Suprapubic skin (tissue), 4 donors: ENCODE results near the gene USP20. TPM values are rescaled to one million over a fixed set of nuclear protein-coding genes. Genes with fewer than 3 reads are reported as not detected.

ENCODE experiments used
- DNase-seq, 2 donors: peaks; one replicate each; pipeline ENCODE4 v3.0.0-alpha.2; 2019; ENCODE audit warnings: low spot score in 2 of 2
- H3K27ac ChIP-seq: fragments of 200-600 bp; sonication (generic); one replicate; pipeline ENCODE4 v1.5.1; 2019
- H3K27me3 ChIP-seq: fragments of 200-600 bp; sonication (generic); one replicate; pipeline ENCODE4 v1.5.1; 2019
- H3K36me3 ChIP-seq: fragments of 200-600 bp; sonication (generic); one replicate; pipeline ENCODE4 v1.5.1; 2019
- H3K4me1 ChIP-seq: fragments of 200-600 bp; sonication (generic); one replicate; pipeline ENCODE4 v1.5.1; 2019
- H3K4me3 ChIP-seq: fragments of 200-600 bp; sonication (generic); one replicate; pipeline ENCODE4 v1.5.1; 2019; ENCODE audit warnings: mild to moderate bottlenecking
- H3K9me3 ChIP-seq: fragments of 200-600 bp; sonication (generic); one replicate; pipeline ENCODE4 v1.5.1; 2019
- CTCF ChIP-seq, 2 donors: fragments of 200-600 bp in 1 of 2; fragments of 450-650 bp in 1 of 2; sonication (generic) in 1 of 2; IDR thresholded peaks; one replicate each; pipeline ENCODE4 v1.5.1; 2016 to 2019; ENCODE audit warnings: antibody characterized with exemption in 2 of 2, mild to moderate bottlenecking in 1 of 2, moderate library complexity in 1 of 2
- EP300 ChIP-seq: sonication (generic); formaldehyde crosslinking; IDR thresholded peaks from one replicate; pipeline ENCODE4 v1.6.1; 2017; ENCODE audit warnings: antibody characterized with exemption
- POLR2A ChIP-seq, 2 donors: fragments of 450-650 bp; IDR thresholded peaks; one replicate each; pipeline ENCODE4 v1.6.1; 2017; ENCODE audit warnings: antibody characterized with exemption in 2 of 2, mild to moderate bottlenecking in 2 of 2, moderate library complexity in 2 of 2
- POLR2AphosphoS5 ChIP-seq, 3 donors: sonication (generic); formaldehyde crosslinking; IDR thresholded peaks; one replicate each; pipeline ENCODE4 v1.6.1; 2017; ENCODE audit warnings: antibody characterized with exemption in 3 of 3
- WGBS: methylation state at CpG from one replicate; pipeline ENCODE4 v1.1.5; 2018; 5-methylcytosine and 5-hydroxymethylcytosine counted together
- total RNA-seq, 4 donors: library from RNA; depleted of rRNA; stranded (reverse); fragments of >200 nt; gene quantifications; one replicate each; pipeline ENCODE4 v1.1.0, GENCODE V29; 2016

Gene USP20
- total RNA-seq, 4 donors from 2014 or later: 22.6 to 51.4 (median 34.4) TPM

- WGBS: 84% methylated on average over 17 of the region's 17 CpGs
- H3K36me3 ChIP-seq: no peaks in the 10 kb centered on the region
- TF ChIP-seq POLR2AphosphoS5 (IDR thresholded peaks at IDR 0.05) (no peak), EP300 (no peak), CTCF (IDR thresholded peaks at IDR 0.05) (no peak), POLR2A (IDR thresholded peaks at IDR 0.05) (no peak)
Observed at GRCh38 chr9:129801504-129801903, 33.8 kb upstream of the USP20 start.

GRCh38 chr9:129802833-129803675 is 32.2 kb upstream of the USP20 start, which contains the start of gene TOR1B:
Gene TOR1B, plus strand, starts transcription at chr9:129803184. Its CDS starts 29 bp downstream, at chr9:129803213.
- H3K36me3 ChIP-seq: peaks cover 8% of the 10 kb centered on the region
- peak; percentile 96 to 97 for DNase-seq
- H3K27ac ChIP-seq: peak within 1 kb of the TSS; percentile 85
- 2% methylated on average over 17 of the region's 93 CpGs for WGBS
- peak within 1 kb of the TSS; percentile 98 for H3K4me3 ChIP-seq
- peaks cover 16% of the 10 kb centered on the region for H3K4me1 ChIP-seq
- TF ChIP-seq POLR2A (IDR thresholded peaks at IDR 0.05) (peak in 1 of 2 donors; percentile 45), EP300 (no peak), POLR2AphosphoS5 (IDR thresholded peaks at IDR 0.05) (peak in 2 of 3 donors; percentile 40 to 77), CTCF (IDR thresholded peaks at IDR 0.05) (no peak)
- H3K27me3 ChIP-seq: no peaks in the 10 kb centered on the region
- no peaks in the 10 kb centered on the region for H3K9me3 ChIP-seq

More at GRCh38 chr9:129801504-129801903, 33.8 kb upstream of the USP20 start:
- no peak overlapping the region for H3K27ac ChIP-seq
- H3K27me3 ChIP-seq: no peaks in the 10 kb centered on the region
- H3K4me1 ChIP-seq: peaks cover 16% of the 10 kb centered on the region
- no peaks in the 10 kb centered on the region for H3K9me3 ChIP-seq
- H3K4me3 ChIP-seq: no peak overlapping the region
- DNase-seq: no peak

GRCh38 chr9:129803676-129804060 is 31.6 kb upstream of the USP20 start:
- Histone ChIP-seq H3K9me3 (no peaks in the 10 kb centered on the region), H3K4me3 (peak overlapping the region; percentile 98), H3K27me3 (no peaks in the 10 kb centered on the region), H3K4me1 (peaks cover 16% of the 10 kb centered on the region), H3K36me3 (peaks cover 9% of the 10 kb centered on the region), H3K27ac (peak overlapping the region; percentile 85)
- WGBS: 0% methylated on average over 11 of the region's 14 CpGs
- TF ChIP-seq POLR2A (IDR thresholded peaks at IDR 0.05) (no peak), POLR2AphosphoS5 (IDR thresholded peaks at IDR 0.05) (no peak), CTCF (IDR thresholded peaks at IDR 0.05) (no peak)
- no peak for DNase-seq

GRCh38 chr9:129806061-129806460 is 29.2 kb upstream of the USP20 start:
- Histone ChIP-seq H3K36me3 (peaks cover 30% of the 10 kb centered on the region), H3K27me3 (no peaks in the 10 kb centered on the region), H3K9me3 (no peaks in the 10 kb centered on the region), H3K27ac (no peak overlapping the region), H3K4me1 (peaks cover 16% of the 10 kb centered on the region), H3K4me3 (no peak overlapping the region)
- no peak for DNase-seq
- WGBS: 80% methylated on average over 4 of the region's 4 CpGs
- TF ChIP-seq POLR2A (IDR thresholded peaks at IDR 0.05): no peak
- TF ChIP-seq CTCF (IDR thresholded peaks at IDR 0.05): no peak
- no peak for TF ChIP-seq EP300

GRCh38 chr9:129809346-129809745 is 25.9 kb upstream of the USP20 start:
- no peak overlapping the region for H3K4me3 ChIP-seq
- H3K36me3 ChIP-seq: peaks cover 51% of the 10 kb centered on the region
- H3K27ac ChIP-seq: no peak overlapping the region
- DNase-seq: no peak
- H3K9me3 ChIP-seq: no peaks in the 10 kb centered on the region
- no peaks in the 10 kb centered on the region for H3K27me3 ChIP-seq
- WGBS: 90% methylated on average over 11 of the region's 11 CpGs
- no peak for TF ChIP-seq CTCF (IDR thresholded peaks at IDR 0.05)
- no peak for TF ChIP-seq POLR2AphosphoS5 (IDR thresholded peaks at IDR 0.05)
- TF ChIP-seq EP300: no peak
- TF ChIP-seq POLR2A (IDR thresholded peaks at IDR 0.05): no peak
- H3K4me1 ChIP-seq: peaks cover 4% of the 10 kb centered on the region
